Spleen (tissue), 11 donors: ENCODE measurements around the gene GJA4. TPM values are rescaled to one million over a fixed set of nuclear protein-coding genes. Genes with fewer than 3 reads are reported as not detected.

Source experiments
- DNase-seq: peaks from one replicate; pipeline ENCODE4 v3.0.0-alpha.2; 2020
- H3K27ac ChIP-seq, 8 donors: fragments of 200-600 bp; sonication (generic) in 7 of 8; 1 replicate in 4 of 8; 2 replicates in 4 of 8; pipeline versions ENCODE4 v1.5.0 to v1.8.0; 2016 to 2021; ENCODE audit warnings: inconsistent platforms in 4 of 8, mild to moderate bottlenecking in 4 of 8, moderate library complexity in 1 of 8
- H3K27me3 ChIP-seq, 7 donors: fragments of 200-600 bp; sonication (generic) in 6 of 7; replicated peaks in 1 of 7; 1 replicate in 4 of 7; 2 replicates in 3 of 7; pipeline versions ENCODE4 v1.5.0 to v1.8.0; 2016 to 2021; ENCODE audit warnings: inconsistent platforms in 3 of 7, mild to moderate bottlenecking in 1 of 7
- H3K36me3 ChIP-seq, 6 donors: fragments of 200-600 bp; sonication (generic) in 5 of 6; 1 replicate in 4 of 6; 2 replicates in 2 of 6; pipeline versions ENCODE4 v1.5.0 to v1.8.0; 2016 to 2021; ENCODE audit warnings: inconsistent platforms in 2 of 6
- H3K4me1 ChIP-seq, 6 donors: fragments of 200-600 bp; sonication (generic) in 5 of 6; 1 replicate in 3 of 6; 2 replicates in 3 of 6; pipeline versions ENCODE4 v1.5.0 to v1.8.0; 2016 to 2021; ENCODE audit warnings: inconsistent platforms in 3 of 6
- H3K4me3 ChIP-seq, 8 donors: fragments of 200-600 bp; sonication (generic) in 7 of 8; 1 replicate in 4 of 8; 2 replicates in 4 of 8; pipeline versions ENCODE4 v1.5.0 to v1.8.0; 2016 to 2021; ENCODE audit warnings: inconsistent platforms in 4 of 8, mild to moderate bottlenecking in 4 of 8, moderate library complexity in 2 of 8
- H3K9me3 ChIP-seq, 8 donors: fragments of 200-600 bp; sonication (generic) in 7 of 8; 1 replicate in 4 of 8; 2 replicates in 4 of 8; pipeline versions ENCODE4 v1.5.0 to v1.8.0; 2016 to 2021; ENCODE audit warnings: inconsistent platforms in 4 of 8
- POLR2A ChIP-seq, 3 donors: fragments of 450-650 bp; IDR thresholded peaks; one replicate each; pipeline ENCODE4 v1.5.1; 2017; ENCODE audit warnings: antibody characterized with exemption in 3 of 3, mild to moderate bottlenecking in 1 of 3
- POLR2AphosphoS5 ChIP-seq, 3 donors: sonication (generic); formaldehyde crosslinking; IDR thresholded peaks; one replicate each; pipeline ENCODE4 v1.5.1; 2017; ENCODE audit warnings: antibody characterized with exemption in 3 of 3
- WGBS, 5 donors: extraction: QIAGEN DNeasy Blood & Tissue Kit in 3 of 5; methylation state at CpG; one replicate each; pipeline versions ENCODE4 v1.1.5 to v1.1.7; 2013 to 2018; 5-methylcytosine and 5-hydroxymethylcytosine counted together
- intact Hi-C: fragments of 100-400 bp; cut with DNase I; formaldehyde crosslinking; loops from one replicate; pipeline ENCODE4 v1.15.0; 2023; ENCODE audit warnings: low total_unique reads
- polyA plus RNA-seq, 3 donors: library from polyadenylated mRNA; stranded (reverse); fragments of 200-250 nt; gene quantifications; one replicate each; pipeline ENCODE4 v1.2.1, GENCODE V29; 2013
- total RNA-seq, 7 donors: library from RNA; depleted of rRNA in 3 of 7; stranded (reverse); fragments of >200 nt in 3 of 7; fragmentation: NEBNext Ultra II Directional in 4 of 7; extraction: Animal tissue kit (Norgen Biotek cat#: 25700) in 4 of 7; gene quantifications; one replicate each; pipeline versions ENCODE4 v1.1.0 to v1.2.1, GENCODE V29; 2016 to 2021
- TF ChIP-seq, protein P1 (sequence below), 11 experiments: fragments of 200-600 bp in 7 of 11; fragments of 450-650 bp in 4 of 11; sonication (generic) in 4 of 11; IDR thresholded peaks in 8 of 11; conservative IDR thresholded peaks in 3 of 11; 1 replicate in 7 of 11; 2 replicates in 4 of 11; pipeline versions ENCODE4 v1.4.0 to v1.8.0; 2016 to 2021; ENCODE audit warnings: antibody characterized with exemption in 11 of 11, inconsistent platforms in 4 of 11, mild to moderate bottlenecking in 1 of 11
- donor health status: healthy with polysubstance abuse.
- donor health status: DM: no; HTN: no; CAD: no; lungs with moderate emphysema.
- donor health status: DM: no; HTN: no; CAD: no.
- donor health status: Bipolar disorder and iron deficiency.
- donor health status: healthy.
- donor health status: DM: no; HTN: no; CAD: no.
- donor health status: DM: yes; HTN: yes; CAD: no.

GJA4 gene
- total and polyA plus RNA-seq, 10 donors, result 1.3 to 20.6 (median 7.9) TPM

DNA sequence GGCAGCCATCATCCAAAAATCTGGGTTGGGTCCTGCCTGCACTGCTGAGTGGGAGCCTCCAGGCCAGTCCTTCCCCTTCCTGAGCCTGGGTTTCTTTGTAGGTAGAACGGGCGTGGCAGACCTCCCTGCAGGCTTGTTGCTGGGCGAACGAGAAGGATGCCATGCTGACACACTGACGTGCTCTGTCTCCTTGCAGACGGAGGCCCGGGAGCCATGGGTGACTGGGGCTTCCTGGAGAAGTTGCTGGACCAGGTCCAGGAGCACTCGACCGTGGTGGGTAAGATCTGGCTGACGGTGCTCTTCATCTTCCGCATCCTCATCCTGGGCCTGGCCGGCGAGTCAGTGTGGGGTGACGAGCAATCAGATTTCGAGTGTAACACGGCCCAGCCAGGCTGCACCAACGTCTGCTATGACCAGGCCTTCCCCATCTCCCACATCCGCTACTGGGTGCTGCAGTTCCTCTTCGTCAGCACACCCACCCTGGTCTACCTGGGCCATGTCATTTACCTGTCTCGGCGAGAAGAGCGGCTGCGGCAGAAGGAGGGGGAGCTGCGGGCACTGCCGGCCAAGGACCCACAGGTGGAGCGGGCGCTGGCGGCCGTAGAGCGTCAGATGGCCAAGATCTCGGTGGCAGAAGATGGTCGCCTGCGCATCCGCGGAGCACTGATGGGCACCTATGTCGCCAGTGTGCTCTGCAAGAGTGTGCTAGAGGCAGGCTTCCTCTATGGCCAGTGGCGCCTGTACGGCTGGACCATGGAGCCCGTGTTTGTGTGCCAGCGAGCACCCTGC is 1.4 kb downstream of the GJA4 start:
- Histone ChIP-seq H3K4me3 (peak overlapping the region in 5 of 8 donors; percentile 9 to 60 (median 34)), H3K27me3 (peaks cover 0 to 42% (median 18%) of the 10 kb centered on the region in 7 donors), H3K27ac (no peak overlapping the region), H3K36me3 (no peaks in the 10 kb centered on the region), H3K9me3 (no peaks in the 10 kb centered on the region), H3K4me1 (peaks cover 0 to 20% (median 13%) of the 10 kb centered on the region in 6 donors)
- intact Hi-C loops, result no loop called here
- DNase-seq, result no peak
- TF ChIP-seq POLR2AphosphoS5 (IDR thresholded peaks at IDR 0.05) (no peak), POLR2A (IDR thresholded peaks at IDR 0.05) (no peak)
- TF ChIP-seq, protein P1, sequence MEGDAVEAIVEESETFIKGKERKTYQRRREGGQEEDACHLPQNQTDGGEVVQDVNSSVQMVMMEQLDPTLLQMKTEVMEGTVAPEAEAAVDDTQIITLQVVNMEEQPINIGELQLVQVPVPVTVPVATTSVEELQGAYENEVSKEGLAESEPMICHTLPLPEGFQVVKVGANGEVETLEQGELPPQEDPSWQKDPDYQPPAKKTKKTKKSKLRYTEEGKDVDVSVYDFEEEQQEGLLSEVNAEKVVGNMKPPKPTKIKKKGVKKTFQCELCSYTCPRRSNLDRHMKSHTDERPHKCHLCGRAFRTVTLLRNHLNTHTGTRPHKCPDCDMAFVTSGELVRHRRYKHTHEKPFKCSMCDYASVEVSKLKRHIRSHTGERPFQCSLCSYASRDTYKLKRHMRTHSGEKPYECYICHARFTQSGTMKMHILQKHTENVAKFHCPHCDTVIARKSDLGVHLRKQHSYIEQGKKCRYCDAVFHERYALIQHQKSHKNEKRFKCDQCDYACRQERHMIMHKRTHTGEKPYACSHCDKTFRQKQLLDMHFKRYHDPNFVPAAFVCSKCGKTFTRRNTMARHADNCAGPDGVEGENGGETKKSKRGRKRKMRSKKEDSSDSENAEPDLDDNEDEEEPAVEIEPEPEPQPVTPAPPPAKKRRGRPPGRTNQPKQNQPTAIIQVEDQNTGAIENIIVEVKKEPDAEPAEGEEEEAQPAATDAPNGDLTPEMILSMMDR (IDR thresholded peaks at IDR 0.05 in 8 of 11, conservative IDR thresholded peaks at IDR 0.05 in 3 of 11), result no peak
- 87 to 93% (median 90%) methylated on average over 39 to 40 of the region's 40 CpGs for WGBS, 5 donors

DNA sequence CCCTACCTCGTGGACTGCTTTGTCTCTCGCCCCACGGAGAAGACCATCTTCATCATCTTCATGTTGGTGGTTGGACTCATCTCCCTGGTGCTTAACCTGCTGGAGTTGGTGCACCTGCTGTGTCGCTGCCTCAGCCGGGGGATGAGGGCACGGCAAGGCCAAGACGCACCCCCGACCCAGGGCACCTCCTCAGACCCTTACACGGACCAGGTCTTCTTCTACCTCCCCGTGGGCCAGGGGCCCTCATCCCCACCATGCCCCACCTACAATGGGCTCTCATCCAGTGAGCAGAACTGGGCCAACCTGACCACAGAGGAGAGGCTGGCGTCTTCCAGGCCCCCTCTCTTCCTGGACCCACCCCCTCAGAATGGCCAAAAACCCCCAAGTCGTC is 2.0 kb downstream of the GJA4 start:
- H3K27ac ChIP-seq, result no peak overlapping the region
- no peaks in the 10 kb centered on the region for H3K36me3 ChIP-seq
- intact Hi-C loops, result no loop called here
- no peaks in the 10 kb centered on the region for H3K9me3 ChIP-seq
- H3K27me3 ChIP-seq, result peaks cover 0 to 42% (median 18%) of the 10 kb centered on the region in 7 donors
- DNase-seq, result no peak
- peaks cover 0 to 20% (median 13%) of the 10 kb centered on the region in 6 donors for H3K4me1 ChIP-seq
- WGBS, 5 donors, result 84 to 94% (median 88%) methylated on average over 9 to 12 of the region's 12 CpGs
- no peak for TF ChIP-seq POLR2A (IDR thresholded peaks at IDR 0.05)
- TF ChIP-seq, protein P1 (IDR thresholded peaks at IDR 0.05 in 8 of 11, conservative IDR thresholded peaks at IDR 0.05 in 3 of 11), result no peak
- no peak for TF ChIP-seq POLR2AphosphoS5 (IDR thresholded peaks at IDR 0.05)
- peak overlapping the region in 4 of 8 donors; percentile 9 to 60 (median 31) for H3K4me3 ChIP-seq

DNA sequence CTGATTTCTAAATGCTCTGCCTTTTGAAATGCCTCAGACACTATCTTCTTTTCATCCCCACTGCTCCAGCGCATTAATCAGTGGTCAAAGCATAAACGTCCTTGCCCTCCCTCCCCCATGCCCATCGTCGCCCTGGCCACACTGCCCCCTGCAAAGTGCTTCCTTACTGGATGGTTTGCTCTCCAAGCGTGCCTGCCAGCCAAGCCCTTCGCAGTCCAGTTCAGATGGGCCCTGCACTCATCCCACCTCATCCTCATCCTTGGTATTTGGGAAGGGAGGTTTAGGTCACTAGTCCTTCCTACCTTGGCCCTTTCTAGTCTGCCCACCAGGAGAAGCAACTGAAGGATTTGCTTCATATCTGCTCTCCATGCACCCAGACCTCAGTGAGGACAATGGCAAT is 3.1 kb downstream of the GJA4 start:
- WGBS, 5 donors, result 80 to 91% (median 85%) methylated on average over 6 of the region's 6 CpGs
- peak overlapping the region in 5 of 8 donors; percentile 14 to 60 (median 28) for H3K4me3 ChIP-seq

DNA sequence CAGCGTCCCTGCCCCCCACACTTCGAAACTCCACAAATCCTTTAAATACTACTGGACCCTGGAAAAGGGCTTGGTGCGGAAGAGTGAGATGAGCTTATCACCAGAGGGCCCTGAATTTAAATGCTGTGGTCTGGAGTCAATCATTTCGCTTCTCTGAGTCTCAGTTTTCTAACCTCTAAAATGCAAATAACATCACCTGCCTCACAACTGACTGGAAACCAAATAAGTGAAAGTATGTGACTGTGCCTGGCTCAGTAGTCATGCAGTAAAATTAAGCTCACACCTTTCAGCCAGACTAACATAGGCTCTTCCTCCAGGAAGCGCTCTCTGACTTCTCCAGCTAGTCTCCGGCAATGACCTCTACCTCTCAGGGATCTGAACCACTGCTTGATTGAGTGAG is 4.2 kb downstream of the GJA4 start:
- no peak for DNase-seq
- peaks cover 0 to 25% (median 13%) of the 10 kb centered on the region in 7 donors for H3K27me3 ChIP-seq
- peak overlapping the region in 3 of 8 donors; percentile 28 to 60 (median 34) for H3K4me3 ChIP-seq
- H3K9me3 ChIP-seq, result no peaks in the 10 kb centered on the region
- intact Hi-C loops, result no loop called here
- 73 to 88% (median 83%) methylated on average over 6 of the region's 6 CpGs for WGBS, 5 donors
- TF ChIP-seq, protein P1 (IDR thresholded peaks at IDR 0.05 in 8 of 11, conservative IDR thresholded peaks at IDR 0.05 in 3 of 11), result no peak
- TF ChIP-seq POLR2A (IDR thresholded peaks at IDR 0.05), result no peak
- TF ChIP-seq POLR2AphosphoS5 (IDR thresholded peaks at IDR 0.05), result no peak
- H3K4me1 ChIP-seq, result peaks cover 0 to 17% (median 11%) of the 10 kb centered on the region in 6 donors
- H3K36me3 ChIP-seq, result no peaks in the 10 kb centered on the region
- no peak overlapping the region for H3K27ac ChIP-seq

More for the DNA sequence above, 3.1 kb downstream of the GJA4 start:
- DNase-seq, result no peak
- Histone ChIP-seq H3K36me3 (no peaks in the 10 kb centered on the region), H3K27me3 (peaks cover 0 to 36% (median 18%) of the 10 kb centered on the region in 7 donors), H3K4me1 (peaks cover 0 to 20% (median 13%) of the 10 kb centered on the region in 6 donors), H3K27ac (no peak overlapping the region), H3K9me3 (no peaks in the 10 kb centered on the region)
- TF ChIP-seq, protein P1 (IDR thresholded peaks at IDR 0.05 in 8 of 11, conservative IDR thresholded peaks at IDR 0.05 in 3 of 11), result no peak
- TF ChIP-seq POLR2A (IDR thresholded peaks at IDR 0.05), result no peak
- no peak for TF ChIP-seq POLR2AphosphoS5 (IDR thresholded peaks at IDR 0.05)
- intact Hi-C loops, result no loop called here
